ENCODE measurements around the gene CDH26. TPM values are rescaled to one million over a fixed set of nuclear protein-coding genes. Genes with fewer than 3 reads are reported as not detected.

Gene CDH26
- total and polyA plus RNA-seq, 2 donors (not counting 3 experiments of a cell fraction or from before 2014, with no cell fraction given) = 0.01 TPM; not detected in 1

GRCh38 chr20:60048634-60049521, 90.7 kb downstream of the CDH26 start:
- Histone ChIP-seq H3K36me3 (ENCODE audit: control insufficient read depth in 2 of 2, extremely low read depth in 1 of 2, insufficient read depth in 2 of 2, low read length in 2 of 2) (no peaks in the 10 kb centered on the region), H3K9ac (replicated peaks; ENCODE audit: extremely low read depth, insufficient read depth, low read length) (no peak overlapping the region), H3K4me3 (replicated peaks in 1 of 3; ENCODE audit: insufficient read depth in 1 of 3, low read depth in 1 of 3, low read length in 3 of 3) (no peak overlapping the region), H2AFZ (ENCODE audit: low read depth, low read length) (no peak overlapping the region), H3K27ac (ENCODE audit: insufficient read depth, low read depth, low read length) (no peak overlapping the region), H3K9me3 (replicated peaks; ENCODE audit: control insufficient read depth, insufficient read depth, low read length) (no peaks in the 10 kb centered on the region), H4K20me1 (replicated peaks; ENCODE audit: control insufficient read depth, extremely low read depth, insufficient read depth, low read length) (no peaks in the 10 kb centered on the region), H3K9me1 (replicated peaks; ENCODE audit: control insufficient read depth, extremely low read depth, insufficient read depth, low read length) (no peaks in the 10 kb centered on the region), H3K4me1 (ENCODE audit: control insufficient read depth, extremely low read depth, insufficient read depth, low read length) (no peaks in the 10 kb centered on the region), H3K27me3 (ENCODE audit: control insufficient read depth in 2 of 2, insufficient read depth in 2 of 2, low read length in 2 of 2) (no peaks in the 10 kb centered on the region), H3K4me2 (ENCODE audit: insufficient read depth, low read length) (no peak overlapping the region), H3K79me2 (ENCODE audit: control insufficient read depth, insufficient read depth, low read length) (no peaks in the 10 kb centered on the region)
- no TSS peak for BruUV-seq (replicated peaks)
- ChIA-PET CTCF (no interaction called here), POLR2A (no interaction called here)
- intact Hi-C loops (cut with micrococcal nuclease) = no loop called here
- no peak for TF ChIP-seq POLR2A (IDR thresholded peaks at IDR 0.05; ENCODE audit: low read depth, low read length)
- no peak for TF ChIP-seq EZH2 (IDR thresholded peaks at IDR 0.05; ENCODE audit: borderline replicate concordance, low read depth, low read length, severe bottlenecking)
- no peak for TF ChIP-seq FOS (IDR thresholded peaks at IDR 0.05; ENCODE audit: borderline replicate concordance, insufficient read depth, low read length)
- FAIRE-seq = no peak
- no peak for DNase-seq (ENCODE audit: low read depth, low spot score)
- dilution Hi-C loops (cut with MboI; ENCODE audit: extremely low pct_ligation_motif_present, low sequenced_read_pairs) = no loop called here

GRCh38 chr20:60049601-60050000, 91.4 kb downstream of the CDH26 start:
- Histone ChIP-seq H4K20me1 (replicated peaks; ENCODE audit: control insufficient read depth, extremely low read depth, insufficient read depth, low read length) (no peaks in the 10 kb centered on the region), H3K27me3 (ENCODE audit: control insufficient read depth in 2 of 2, insufficient read depth in 2 of 2, low read length in 2 of 2) (no peaks in the 10 kb centered on the region), H3K9ac (replicated peaks; ENCODE audit: extremely low read depth, insufficient read depth, low read length) (no peak overlapping the region), H3K9me3 (replicated peaks; ENCODE audit: control insufficient read depth, insufficient read depth, low read length) (no peaks in the 10 kb centered on the region), H3K4me1 (ENCODE audit: control insufficient read depth, extremely low read depth, insufficient read depth, low read length) (no peaks in the 10 kb centered on the region), H3K36me3 (ENCODE audit: control insufficient read depth in 2 of 2, extremely low read depth in 1 of 2, insufficient read depth in 2 of 2, low read length in 2 of 2) (no peaks in the 10 kb centered on the region), H3K27ac (ENCODE audit: insufficient read depth, low read depth, low read length) (no peak overlapping the region), H3K9me1 (replicated peaks; ENCODE audit: control insufficient read depth, extremely low read depth, insufficient read depth, low read length) (no peaks in the 10 kb centered on the region), H3K4me2 (ENCODE audit: insufficient read depth, low read length) (no peak overlapping the region), H3K79me2 (ENCODE audit: control insufficient read depth, insufficient read depth, low read length) (no peaks in the 10 kb centered on the region), H2AFZ (ENCODE audit: low read depth, low read length) (no peak overlapping the region), H3K4me3 (replicated peaks in 1 of 3; ENCODE audit: insufficient read depth in 1 of 3, low read depth in 1 of 3, low read length in 3 of 3) (no peak overlapping the region)
- FAIRE-seq = no peak
- no peak for DNase-seq (ENCODE audit: low read depth, low spot score)
- no TSS peak for BruUV-seq (replicated peaks)
- TF ChIP-seq MYC (IDR thresholded peaks at IDR 0.05; ENCODE audit: low read depth, low read length) (no peak), JUN (IDR thresholded peaks at IDR 0.05; ENCODE audit: borderline replicate concordance, insufficient read depth, insufficient read length, low read depth) (no peak), EZH2 (IDR thresholded peaks at IDR 0.05; ENCODE audit: borderline replicate concordance, low read depth, low read length, severe bottlenecking) (no peak), POLR2A (IDR thresholded peaks at IDR 0.05; ENCODE audit: low read depth, low read length) (no peak)
- ChIA-PET CTCF (no interaction called here), POLR2A (no interaction called here)
- dilution Hi-C loops (cut with MboI; ENCODE audit: extremely low pct_ligation_motif_present, low sequenced_read_pairs) (no loop called here), intact Hi-C loops (cut with micrococcal nuclease) (no loop called here)

Data from endothelial cell of umbilical vein (primary cell).